HFFc6 (cell line): ENCODE measurements around the gene PIN1. TPM values are rescaled to one million over a fixed set of nuclear protein-coding genes. Genes with fewer than 3 reads are reported as not detected.

ENCODE experiments used
- DNase-seq: peaks from one replicate; pipeline ENCODE4 v3.0.0-alpha.2; 2018
- H3K27ac Mint-ChIP-seq: 2 replicates; pipeline ENCODE4 v1.8.0; 2020; ENCODE audit warnings: mild to moderate bottlenecking, mixed read lengths
- H3K27me3 Mint-ChIP-seq: 2 replicates; pipeline ENCODE4 v1.8.0; 2021; ENCODE audit warnings: mild to moderate bottlenecking, moderate library complexity, mixed read lengths; ENCODE audit not compliant: insufficient read depth
- H3K36me3 Mint-ChIP-seq: 2 replicates; pipeline ENCODE4 v1.8.0; 2021; ENCODE audit warnings: low read depth, mixed read lengths
- H3K4me1 Mint-ChIP-seq: 2 replicates; pipeline ENCODE4 v1.8.0; 2020; ENCODE audit warnings: low read depth, mixed read lengths
- H3K4me3 Mint-ChIP-seq: 2 replicates; pipeline ENCODE4 v1.8.0; 2020; ENCODE audit warnings: mild to moderate bottlenecking, moderate library complexity, mixed read lengths
- H3K9me3 Mint-ChIP-seq: 2 replicates; pipeline ENCODE4 v1.8.0; 2020; ENCODE audit warnings: mild to moderate bottlenecking, mixed read lengths
- total RNA-seq, 6 experiments: library from RNA; stranded (reverse); fragmentation: NEBNext Ultra II Directional; extraction: Animal tissue kit (Norgen Biotek cat#: 25700); gene quantifications; 2 replicates in 1 of 6; 3 replicates in 5 of 6; pipeline ENCODE4 v1.2.3, GENCODE V29; 2021
- TF ChIP-seq, protein P1 (sequence below): fragments of 200-600 bp; sonication (generic); IDR thresholded peaks from 2 replicates; pipeline ENCODE4 v1.5.0; 2021; ENCODE audit warnings: antibody characterized with exemption, mild to moderate bottlenecking

Gene PIN1
- total RNA-seq, 6 experiments from 2014 or later, result 113 to 153 (median 120) TPM

DNA sequence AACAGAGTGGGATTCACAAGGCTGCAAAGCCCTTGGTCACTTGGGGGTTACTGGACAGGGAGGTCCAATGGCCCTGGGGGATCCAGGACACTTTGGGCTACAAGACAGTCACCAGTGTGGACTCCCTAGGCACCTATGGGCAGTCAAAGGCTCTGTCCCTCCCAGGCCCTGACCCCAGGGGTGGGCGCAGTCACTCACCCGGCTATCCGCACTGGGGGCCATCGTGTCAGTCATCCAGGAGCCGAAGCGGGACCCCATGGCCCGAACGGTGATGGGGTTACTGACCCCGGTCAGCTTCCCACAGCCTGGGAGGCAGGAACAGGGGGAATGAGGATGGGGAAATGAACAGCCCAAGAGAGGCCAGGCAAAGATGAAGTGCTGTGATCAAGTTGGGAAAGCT, 21.5 kb downstream of the PIN1 start:
- Mint-ChIP-seq H3K36me3 (peaks cover 15% of the 10 kb centered on the region), H3K4me1 (peaks cover 10% of the 10 kb centered on the region), H3K27me3 (peaks cover 9% of the 10 kb centered on the region; the same call in 1 of the 2 replicates), H3K4me3 (no peak overlapping the region), H3K9me3 (peaks cover 4% of the 10 kb centered on the region; the same call in 1 of the 2 replicates), H3K27ac (no peak overlapping the region)
- TF ChIP-seq, protein P1, sequence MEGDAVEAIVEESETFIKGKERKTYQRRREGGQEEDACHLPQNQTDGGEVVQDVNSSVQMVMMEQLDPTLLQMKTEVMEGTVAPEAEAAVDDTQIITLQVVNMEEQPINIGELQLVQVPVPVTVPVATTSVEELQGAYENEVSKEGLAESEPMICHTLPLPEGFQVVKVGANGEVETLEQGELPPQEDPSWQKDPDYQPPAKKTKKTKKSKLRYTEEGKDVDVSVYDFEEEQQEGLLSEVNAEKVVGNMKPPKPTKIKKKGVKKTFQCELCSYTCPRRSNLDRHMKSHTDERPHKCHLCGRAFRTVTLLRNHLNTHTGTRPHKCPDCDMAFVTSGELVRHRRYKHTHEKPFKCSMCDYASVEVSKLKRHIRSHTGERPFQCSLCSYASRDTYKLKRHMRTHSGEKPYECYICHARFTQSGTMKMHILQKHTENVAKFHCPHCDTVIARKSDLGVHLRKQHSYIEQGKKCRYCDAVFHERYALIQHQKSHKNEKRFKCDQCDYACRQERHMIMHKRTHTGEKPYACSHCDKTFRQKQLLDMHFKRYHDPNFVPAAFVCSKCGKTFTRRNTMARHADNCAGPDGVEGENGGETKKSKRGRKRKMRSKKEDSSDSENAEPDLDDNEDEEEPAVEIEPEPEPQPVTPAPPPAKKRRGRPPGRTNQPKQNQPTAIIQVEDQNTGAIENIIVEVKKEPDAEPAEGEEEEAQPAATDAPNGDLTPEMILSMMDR, result no peak
- DNase-seq, result no peak

DNA sequence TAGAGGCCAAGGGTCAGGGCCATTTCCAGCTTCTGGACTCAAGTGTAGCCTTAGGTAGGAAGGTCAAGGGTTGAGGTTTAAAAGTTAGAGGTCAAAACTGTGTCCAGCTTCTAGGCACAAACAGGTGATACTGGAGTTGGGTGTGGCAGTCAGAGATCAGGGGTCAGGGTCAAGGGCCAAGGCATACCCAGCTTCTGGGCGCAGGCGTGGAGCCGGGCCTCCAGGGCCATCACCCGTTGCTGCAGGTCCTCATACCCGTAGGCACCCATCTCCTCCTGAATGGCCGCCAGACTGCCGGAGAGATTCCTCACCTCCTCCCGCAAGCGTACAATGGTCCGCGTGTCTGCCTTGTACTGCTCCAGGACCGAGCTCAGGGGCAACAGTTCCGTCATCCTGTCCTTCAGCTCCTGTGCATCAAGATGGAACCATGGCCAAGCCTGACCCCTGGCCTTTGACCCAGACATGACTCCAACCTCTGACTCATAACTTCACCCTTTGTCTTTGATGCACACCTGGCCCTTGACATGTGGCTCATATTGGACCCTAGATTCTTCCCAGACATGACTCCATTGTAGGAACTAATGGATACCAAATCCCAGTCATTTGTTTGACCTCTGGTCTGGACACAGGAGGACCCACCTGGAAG, 22.1 kb downstream of the PIN1 start:
- Mint-ChIP-seq H3K4me1 (peaks cover 10% of the 10 kb centered on the region), H3K4me3 (no peak overlapping the region), H3K27ac (no peak overlapping the region), H3K36me3 (peaks cover 15% of the 10 kb centered on the region), H3K27me3 (peaks cover 13% of the 10 kb centered on the region), H3K9me3 (peaks cover 4% of the 10 kb centered on the region; the same call in 1 of the 2 replicates)
- DNase-seq, result no peak
- TF ChIP-seq, protein P1, result no peak

DNA sequence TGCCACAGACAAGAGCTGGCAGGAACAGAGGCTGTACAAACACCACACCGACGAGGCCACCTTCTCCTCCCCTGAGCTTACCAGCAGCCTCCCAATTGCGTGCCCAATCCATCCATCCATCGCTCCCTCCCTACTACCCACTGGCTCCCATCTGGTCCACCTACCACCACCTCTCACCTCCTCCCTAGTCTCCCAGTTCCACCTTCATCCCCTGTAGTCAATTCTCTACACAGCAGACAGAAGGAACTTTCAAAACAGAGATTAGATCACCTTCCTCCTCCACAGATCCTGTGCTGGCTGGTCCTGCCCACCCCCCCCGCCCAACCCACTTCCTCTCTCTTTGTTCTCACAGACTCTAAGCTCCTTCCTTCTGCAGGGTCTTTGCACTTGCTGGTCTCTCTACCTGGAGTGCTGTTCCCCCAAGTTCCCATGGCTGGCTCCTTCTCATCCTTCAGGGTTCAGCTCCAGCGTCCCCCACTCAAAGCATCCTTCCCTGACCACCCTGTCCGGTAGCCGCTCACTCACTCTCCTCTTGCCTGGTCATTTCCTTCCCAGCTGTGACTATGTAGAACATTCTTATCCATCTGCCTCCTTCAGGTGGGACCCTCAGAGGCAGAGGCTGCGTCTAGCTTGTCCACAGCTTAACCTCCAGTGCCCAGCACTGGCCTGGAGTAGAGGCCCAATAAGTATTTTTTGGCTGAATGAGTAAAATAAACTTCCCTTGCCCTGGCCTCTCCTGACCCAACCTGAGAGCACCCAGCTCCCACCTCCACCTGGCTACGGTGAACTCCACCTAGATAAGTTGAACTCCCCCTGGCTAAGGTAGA, 23.0 kb downstream of the PIN1 start:
- Mint-ChIP-seq H3K27ac (no peak overlapping the region), H3K27me3 (peaks cover 16% of the 10 kb centered on the region), H3K9me3 (peaks cover 4% of the 10 kb centered on the region; the same call in 1 of the 2 replicates), H3K36me3 (peaks cover 9% of the 10 kb centered on the region), H3K4me1 (peaks cover 2% of the 10 kb centered on the region; the same call in 1 of the 2 replicates), H3K4me3 (no peak overlapping the region)
- DNase-seq, result no peak
- TF ChIP-seq, protein P1, result no peak

DNA sequence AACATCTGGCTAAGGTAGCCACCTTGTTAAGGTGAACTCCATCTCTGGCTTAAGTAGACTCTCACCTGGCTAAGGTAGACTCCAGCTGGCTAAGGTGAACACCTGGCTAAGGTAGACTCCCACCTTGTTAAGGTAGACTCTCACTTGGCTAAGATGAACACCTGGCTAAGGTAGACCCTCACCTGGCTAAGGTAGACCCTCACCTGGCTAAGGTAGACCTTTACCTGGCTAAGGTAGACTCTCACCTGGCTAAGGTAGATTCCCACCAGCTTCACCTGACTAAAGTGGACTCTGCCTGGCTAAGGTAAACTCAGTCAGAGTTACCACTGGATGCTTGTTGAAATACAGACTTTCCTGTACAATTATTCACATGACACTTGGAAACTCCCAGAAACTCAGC, 23.6 kb downstream of the PIN1 start:
- H3K4me3 Mint-ChIP-seq, result no peak overlapping the region
- H3K27ac Mint-ChIP-seq, result no peak overlapping the region
- DNase-seq, result no peak
- peaks cover 18% of the 10 kb centered on the region for H3K27me3 Mint-ChIP-seq
- H3K4me1 Mint-ChIP-seq, result no peaks in the 10 kb centered on the region
- TF ChIP-seq, protein P1, result no peak
- peaks cover 6% of the 10 kb centered on the region; the same call in 1 of the 2 replicates for H3K36me3 Mint-ChIP-seq
- peaks cover 3% of the 10 kb centered on the region; the same call in 1 of the 2 replicates for H3K9me3 Mint-ChIP-seq

DNA sequence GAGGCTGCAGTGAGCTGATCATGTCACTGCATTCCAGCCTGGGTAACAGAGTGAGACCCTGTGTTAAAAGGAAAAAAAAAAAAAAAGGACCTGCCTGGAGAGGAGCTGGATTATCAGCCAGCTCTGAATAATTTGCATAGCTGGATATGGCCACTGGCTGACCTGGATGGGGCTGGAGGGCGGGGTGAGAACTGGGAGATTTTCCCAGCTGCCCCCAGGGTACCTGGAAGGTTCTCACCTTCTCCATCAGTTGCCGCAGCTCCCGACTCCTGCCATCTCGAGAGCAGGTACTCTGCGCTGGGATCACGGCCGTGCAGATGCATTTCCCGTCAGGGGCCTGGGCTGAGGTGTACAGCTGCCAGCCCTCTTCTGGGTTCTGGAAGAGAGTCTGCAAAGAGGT, 25.3 kb downstream of the PIN1 start:
- Mint-ChIP-seq H3K36me3 (no peaks in the 10 kb centered on the region), H3K9me3 (no peaks in the 10 kb centered on the region), H3K4me3 (no peak overlapping the region), H3K4me1 (no peaks in the 10 kb centered on the region), H3K27me3 (peaks cover 16% of the 10 kb centered on the region), H3K27ac (no peak overlapping the region)
- DNase-seq, result no peak
- TF ChIP-seq, protein P1, result no peak
